Jurkat, Clone E6-1 (cell line): ENCODE measurements around the gene FAM180A.
"Not testable (repeated sequence)": the region's sequence is repeated elsewhere in the genome, so short reads cannot be mapped to it uniquely, and the experiment has no call there.

Source experiments
- DNase-seq: peaks from one replicate; pipeline ENCODE4 v3.0.0-alpha.2; 2011; ENCODE audit warnings: low read depth, low spot score
- H3K4me3 ChIP-seq: 2 replicates; pipeline ENCODE4 v1.5.1; 2011; ENCODE audit warnings: mild to moderate bottlenecking, low read length, control low read depth, moderate library complexity

FAM180A gene

DNA sequence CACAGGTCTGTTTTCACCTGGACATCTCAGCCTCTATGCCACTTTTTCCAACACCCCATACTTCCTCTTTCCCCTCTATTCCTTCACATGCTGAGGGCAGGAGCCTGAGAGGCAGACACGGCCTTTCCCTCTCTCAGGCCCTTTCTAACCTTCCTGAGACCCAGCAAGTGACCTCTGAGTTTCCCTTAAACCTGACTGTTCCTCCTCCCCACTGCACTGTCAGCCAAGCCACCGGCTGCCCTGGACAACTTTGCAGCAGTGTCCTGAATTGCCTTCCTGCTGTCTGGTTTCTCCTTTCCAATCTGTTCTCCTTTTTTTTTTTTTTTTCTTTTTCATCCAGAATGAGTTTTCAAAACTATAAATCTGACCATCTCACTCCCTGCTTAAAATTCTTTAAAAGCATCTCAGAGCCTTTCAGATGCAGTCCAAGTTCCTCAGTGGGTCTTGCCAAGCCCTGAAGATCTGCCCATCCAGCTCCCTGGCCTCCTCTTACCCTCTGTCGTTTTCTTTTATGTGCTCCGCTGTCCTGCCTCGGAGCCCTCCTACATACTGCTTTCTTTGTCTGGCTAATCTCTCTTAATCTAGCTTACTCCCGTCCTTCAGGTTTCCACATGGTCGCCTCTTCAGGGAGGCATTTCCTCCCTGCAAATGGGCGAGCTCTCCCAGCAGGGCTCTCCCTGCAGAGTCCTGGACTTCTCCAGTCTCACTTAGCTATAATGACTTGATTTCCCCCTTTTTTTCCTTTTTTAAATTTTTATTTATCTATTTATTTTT lies 51.1 kb downstream of the FAM180A start:
- no peak for DNase-seq

DNA sequence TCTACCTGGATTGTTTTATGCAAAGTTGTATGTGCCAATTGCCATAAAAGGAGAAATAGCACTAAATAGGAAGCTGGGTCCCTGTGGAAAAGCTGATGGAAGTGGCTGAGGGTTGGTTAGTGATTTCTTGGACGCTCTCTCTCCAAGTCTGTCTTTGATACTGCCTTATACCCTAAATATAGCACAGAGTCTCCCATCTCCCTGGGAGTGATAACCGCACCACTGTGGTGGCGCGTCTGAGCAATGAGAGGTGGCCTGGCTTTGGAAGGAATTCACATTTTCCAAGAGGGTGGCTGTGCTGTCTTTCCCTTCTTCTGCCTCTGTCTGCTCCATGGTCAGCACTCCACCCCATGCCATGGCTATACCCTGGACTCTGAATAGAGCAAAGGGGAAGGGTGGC lies 55.1 kb downstream of the FAM180A start:
- DNase-seq, result no peak
- H3K4me3 ChIP-seq, result no peak overlapping the region

More for the DNA sequence above, 51.1 kb downstream of the FAM180A start:
- no peak overlapping the region for H3K4me3 ChIP-seq

DNA sequence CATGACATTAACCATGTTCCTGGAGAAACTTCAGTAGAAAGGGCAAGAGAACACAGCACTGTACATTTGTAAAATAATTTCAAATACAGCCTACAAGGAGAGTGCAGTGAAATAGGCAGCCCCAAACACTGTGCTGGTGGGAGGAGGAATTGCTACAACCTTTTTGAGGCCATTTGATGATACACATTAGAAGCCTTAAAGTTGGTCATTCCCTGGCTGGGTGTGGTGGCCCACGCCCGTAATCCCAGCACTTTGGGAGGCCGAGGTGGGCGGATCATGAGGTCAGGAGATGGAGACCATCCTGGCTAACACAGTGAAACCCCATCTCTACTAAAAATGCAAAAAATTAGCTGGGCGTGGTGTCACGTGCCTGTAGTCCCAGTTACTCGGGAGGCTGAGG lies 56.0 kb downstream of the FAM180A start:
- H3K4me3 ChIP-seq, DNase-seq: not testable (repeated sequence)

DNA sequence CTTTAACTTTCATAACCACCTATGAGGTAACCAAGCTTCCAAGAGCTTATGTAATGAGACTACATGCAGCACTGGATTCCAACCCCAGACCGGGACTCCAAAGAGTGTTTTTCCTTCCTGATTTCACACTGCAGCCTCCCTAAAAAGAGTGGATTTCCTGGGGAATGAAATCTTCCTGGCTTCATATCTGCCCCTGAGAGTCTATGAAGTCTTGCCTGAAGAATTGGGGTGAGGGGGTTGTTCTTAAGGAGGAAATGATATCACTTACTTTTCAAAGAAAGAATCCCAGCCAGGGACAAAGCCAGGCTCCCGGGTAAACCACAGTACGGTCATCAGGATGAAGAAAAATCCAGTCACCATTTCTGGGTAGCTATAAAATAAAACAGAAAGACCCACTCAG lies 56.6 kb downstream of the FAM180A start:
- H3K4me3 ChIP-seq, result no peak overlapping the region
- no peak for DNase-seq

DNA sequence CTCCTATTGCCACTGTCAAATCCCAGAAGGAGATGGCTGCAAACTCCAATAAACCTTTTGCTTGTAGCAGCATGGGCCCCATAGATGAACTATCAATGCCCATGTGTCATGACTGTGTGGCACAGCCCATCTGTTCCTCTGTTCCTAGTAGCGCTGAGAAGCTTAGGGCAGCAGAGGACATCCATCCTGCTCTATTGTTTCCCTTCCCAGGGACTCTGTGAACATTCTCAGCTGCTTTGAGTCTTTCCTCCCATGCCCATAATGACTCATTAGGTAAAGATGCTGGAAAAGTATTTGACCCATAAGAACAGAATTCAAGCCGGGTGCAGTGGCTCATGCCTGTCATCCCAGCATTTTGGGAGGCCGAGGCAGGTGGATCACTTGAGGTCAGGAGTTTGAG lies 58.0 kb downstream of the FAM180A start:
- no peak for DNase-seq
- no peak overlapping the region for H3K4me3 ChIP-seq

DNA sequence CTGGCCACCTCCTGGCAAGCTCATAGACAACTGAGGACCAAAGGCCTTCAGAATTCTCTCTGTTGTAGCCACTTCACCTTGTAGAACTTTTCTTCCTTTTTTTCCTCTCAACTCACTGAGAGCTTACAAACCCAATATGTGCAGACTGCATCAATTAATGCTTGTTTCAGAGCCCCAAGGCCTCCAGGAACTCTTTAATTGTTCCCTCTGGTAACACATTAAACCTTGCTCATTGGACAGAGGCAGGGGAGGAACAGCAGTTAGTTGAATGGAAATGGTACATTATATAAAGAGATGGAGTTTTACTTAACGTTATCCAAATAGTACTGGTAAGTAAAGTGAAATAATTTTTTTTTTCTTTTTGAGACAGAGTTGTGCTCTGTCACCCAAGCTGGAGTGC lies 61.1 kb downstream of the FAM180A start:
- H3K4me3 ChIP-seq, result no peak overlapping the region
- DNase-seq, result no peak

DNA sequence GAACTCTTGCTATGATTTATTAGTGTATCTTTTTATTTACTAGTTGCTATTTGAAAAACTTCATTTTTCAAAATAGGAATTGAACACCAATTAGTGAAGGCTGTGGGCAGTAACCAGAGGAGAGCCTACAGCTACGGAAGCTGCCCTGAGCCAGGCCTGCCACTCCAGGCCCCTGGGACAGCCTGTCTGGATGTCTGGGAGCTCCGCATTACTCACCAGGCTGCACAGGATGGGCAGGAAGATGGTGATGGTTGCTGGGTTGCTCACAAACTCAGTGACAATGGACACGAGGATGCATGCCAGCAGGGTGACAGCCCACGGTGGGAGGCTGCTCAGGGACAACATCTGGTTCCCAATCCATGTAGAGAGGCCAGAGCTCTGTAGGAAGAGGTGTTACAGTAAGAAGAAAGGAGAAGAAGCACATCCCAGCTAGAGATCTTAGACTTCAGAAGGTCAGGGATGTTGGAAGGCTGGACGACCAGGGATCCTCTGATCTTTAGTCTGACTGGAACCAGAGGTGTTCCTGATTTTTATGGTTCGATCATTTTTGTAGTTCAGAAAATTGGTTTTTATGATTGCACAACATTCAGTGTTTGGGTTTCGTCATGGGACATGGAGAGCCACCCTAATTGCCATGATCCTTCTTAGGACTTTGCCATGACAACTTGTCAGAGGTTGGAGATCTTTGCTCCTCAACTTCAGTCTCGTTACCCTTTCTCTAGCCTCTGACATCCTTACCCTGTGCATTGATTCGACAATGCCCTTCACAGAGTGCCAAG lies 63.1 kb downstream of the FAM180A start:
- no peak for DNase-seq

DNA sequence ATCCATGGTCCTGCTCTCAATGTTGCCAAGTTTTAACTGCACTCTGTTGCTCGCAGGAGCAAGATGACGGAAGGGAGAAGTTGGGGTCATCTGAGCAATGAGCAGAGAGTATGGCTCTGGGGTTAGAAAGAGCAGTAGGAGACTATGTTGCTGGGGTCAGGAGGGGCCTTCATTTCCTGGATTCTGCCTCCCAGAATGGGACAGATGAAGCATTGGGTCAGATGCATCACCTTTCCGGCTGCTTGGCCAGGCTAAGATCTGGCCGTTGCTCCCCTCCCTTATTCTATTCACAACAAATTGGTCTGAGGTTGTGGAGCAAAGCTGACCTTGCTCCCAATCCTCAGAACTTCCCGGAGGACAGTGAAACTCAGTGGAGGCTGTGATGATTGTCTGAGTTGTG lies 63.9 kb downstream of the FAM180A start:
- H3K4me3 ChIP-seq, result no peak overlapping the region
- no peak for DNase-seq

More for the DNA sequence above, 63.1 kb downstream of the FAM180A start:
- H3K4me3 ChIP-seq, result no peak overlapping the region

DNA sequence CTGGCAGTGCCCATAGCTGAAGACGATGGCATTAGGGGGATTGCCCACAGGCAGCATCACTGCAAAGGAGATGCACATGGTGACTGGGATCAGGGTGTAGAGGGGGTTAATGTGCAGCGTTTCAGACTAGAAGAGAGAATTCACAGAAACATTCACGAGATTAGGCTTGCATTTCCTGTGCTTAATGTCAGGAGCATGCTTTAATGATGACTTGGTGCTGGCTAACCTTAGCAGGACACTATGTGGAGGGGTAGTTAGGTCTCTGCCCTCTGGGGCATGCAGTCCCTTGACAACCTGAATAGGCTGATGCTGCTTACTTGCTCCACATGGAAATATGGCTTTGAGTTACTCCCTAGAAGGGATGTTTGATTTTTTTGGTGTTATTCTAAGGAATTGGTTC lies 64.5 kb downstream of the FAM180A start:
- H3K4me3 ChIP-seq, result no peak overlapping the region
- no peak for DNase-seq

DNA sequence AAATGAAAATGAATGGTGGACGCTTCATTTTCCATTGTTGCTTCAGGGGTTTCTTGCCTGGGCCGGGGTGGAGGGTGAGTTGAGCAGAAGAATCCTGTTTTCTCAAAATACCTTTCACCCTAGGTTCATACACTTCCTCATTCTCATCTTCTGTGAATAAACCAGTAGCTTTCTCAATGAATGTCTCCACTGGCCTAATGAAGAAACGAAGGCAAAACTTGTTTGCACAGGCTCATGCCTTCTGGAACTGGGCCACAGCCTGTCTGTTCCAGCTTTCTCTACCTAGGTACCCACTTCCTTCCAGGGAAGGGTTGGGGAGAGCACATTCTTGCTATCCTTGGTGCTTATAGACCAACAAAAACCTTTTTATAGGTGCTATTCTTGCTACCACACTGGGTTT lies 65.0 kb downstream of the FAM180A start:
- DNase-seq, result no peak
- H3K4me3 ChIP-seq, result no peak overlapping the region

DNA sequence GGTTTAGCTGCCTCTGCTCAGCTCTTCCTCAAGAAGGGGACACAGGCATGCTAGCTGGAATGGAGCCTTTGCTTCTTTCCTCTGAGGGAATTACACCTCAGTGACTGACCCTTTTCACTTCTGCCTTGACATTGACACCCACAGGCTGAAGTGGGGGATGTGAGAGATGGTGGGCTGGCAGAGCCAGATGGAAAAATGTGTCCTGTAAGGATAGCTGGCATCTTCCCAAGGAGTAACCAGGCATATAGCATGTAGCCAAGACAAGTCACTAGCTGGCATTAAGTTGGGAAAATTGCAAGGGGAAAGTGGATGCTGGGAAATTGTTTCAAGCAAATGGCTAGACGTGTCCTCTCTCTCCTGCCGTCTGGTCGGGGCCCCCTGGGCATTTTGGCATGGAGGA lies 66.4 kb downstream of the FAM180A start:
- H3K4me3 ChIP-seq, result no peak overlapping the region
- no peak for DNase-seq

DNA sequence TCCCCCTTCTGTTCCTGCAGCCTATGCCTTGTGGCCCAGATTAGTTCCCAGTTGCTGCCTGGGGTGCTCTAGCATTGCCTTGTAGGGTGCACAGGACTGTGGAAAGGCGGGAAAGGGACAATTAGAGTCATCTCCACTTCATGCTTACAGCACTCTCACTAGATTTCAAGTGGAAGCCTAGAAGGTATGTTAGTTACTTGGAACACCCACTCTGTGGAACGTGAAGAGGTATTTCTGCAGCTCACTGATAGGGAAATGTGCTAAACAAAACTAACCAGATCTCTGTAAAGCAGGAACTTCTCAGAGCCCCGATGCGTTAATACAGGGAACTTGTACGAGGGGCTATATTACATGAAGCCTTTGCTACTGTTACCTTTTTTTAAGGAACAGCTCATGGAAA lies 66.9 kb downstream of the FAM180A start:
- no peak for DNase-seq
- no peak overlapping the region for H3K4me3 ChIP-seq
